Measurements from ENCODE around the gene CFAP20DC. TPM values are rescaled to one million over a fixed set of nuclear protein-coding genes. Genes with fewer than 3 reads are reported as not detected.

CFAP20DC gene
- total and polyA plus RNA-seq, 10 of the 15 experiments (the other 5 are each of a cell fraction or from before 2014, with no cell fraction given): 0.53 to 11.6 (median 2.0) TPM

- TF ChIP-seq TCF12 (IDR thresholded peaks at IDR 0.05; ENCODE audit: low read depth, low read length) (no peak), REST (IDR thresholded peaks at IDR 0.05; ENCODE audit: low read depth, low read length) (peak; percentile 60; the same call in 1 of the 2 replicates)
- in situ Hi-C loops (cut with MboI) (no loop called here), intact Hi-C loops (cut with micrococcal nuclease; ENCODE audit: unreplicated experiment) (no loop called here)
- Histone ChIP-seq H2AFZ (ENCODE audit: control insufficient read depth, low read depth, low read length) (no peak overlapping the region), H3K9ac (ENCODE audit: control insufficient read depth, insufficient read depth, low read length) (no peak overlapping the region), H3K4me2 (ENCODE audit: control insufficient read depth, insufficient read depth) (no peak overlapping the region), H3K4me3 (no peak overlapping the region), H3K27ac (ENCODE audit: control insufficient read depth, insufficient read depth) (no peak overlapping the region), H3K4me1 (ENCODE audit: control insufficient read depth, insufficient read depth, low read length) (no peaks in the 10 kb centered on the region), H3K9me3 (replicated peaks; ENCODE audit: control insufficient read depth, insufficient read depth, low read length) (no peaks in the 10 kb centered on the region), H3K27me3 (replicated peaks in 1 of 2; ENCODE audit: control insufficient read depth in 2 of 2, insufficient read depth in 2 of 2, low read length in 1 of 2) (no peaks in the 10 kb centered on the region; a peak in 1 of 4 replicates), H3K36me3 (ENCODE audit: control insufficient read depth in 2 of 2, insufficient read depth in 2 of 2, low read length in 1 of 2) (no peaks in the 10 kb centered on the region), H4K20me1 (ENCODE audit: control insufficient read depth, insufficient read depth) (no peaks in the 10 kb centered on the region), H3K79me2 (ENCODE audit: control insufficient read depth, insufficient read depth, low read length) (no peaks in the 10 kb centered on the region)
- 16% methylated on average over 4 of the region's 4 CpGs for WGBS (ENCODE audit: insufficient coverage, insufficient replicate concordance, low lambda C conversion rate, missing lambda C conversion rate)
- ChIA-PET CTCF (no interaction called here), SMC1A (ENCODE audit: uncharacterized antibody, unreplicated experiment) (no interaction called here), RAD21 (ENCODE audit: unreplicated experiment) (no interaction called here), POLR2A (interaction anchor here (0.6 kb wide), 1 partner anchor 76 kb away, joined by 3 read pairs; no protein-coding TSS in a partner anchor)
- no peak for ATAC-seq
- no peak for DNase-seq (ENCODE audit: low read depth, low spot score)
- no peak for FAIRE-seq
- no TSS peak for BruUV-seq (replicated peaks)
These were observed 301.8 kb downstream of the CFAP20DC start for GRCh38 chr3:58748024-58748423.

- H3K27ac ChIP-seq (ENCODE audit: control insufficient read depth, insufficient read depth): no peak overlapping the region
- H3K9ac ChIP-seq (ENCODE audit: control insufficient read depth, insufficient read depth, low read length): no peak overlapping the region
- H2AFZ ChIP-seq (ENCODE audit: control insufficient read depth, low read depth, low read length): no peak overlapping the region
- H4K20me1 ChIP-seq (ENCODE audit: control insufficient read depth, insufficient read depth): no peaks in the 10 kb centered on the region
- no peak for FAIRE-seq
- intact Hi-C loops (cut with micrococcal nuclease; ENCODE audit: unreplicated experiment): no loop called here
- TF ChIP-seq LARP7 (IDR thresholded peaks at IDR 0.05) (no peak), ATF7 (IDR thresholded peaks at IDR 0.05; ENCODE audit: low read depth) (no peak), ZBTB33 (IDR thresholded peaks at IDR 0.05) (no peak), HDGF (IDR thresholded peaks at IDR 0.05) (no peak), USF2 (IDR thresholded peaks at IDR 0.05; ENCODE audit: borderline replicate concordance, low read depth, low read length) (no peak), FOXM1 (IDR thresholded peaks at IDR 0.05; ENCODE audit: low read depth, low read length) (no peak), HDAC6 (IDR thresholded peaks at IDR 0.05; ENCODE audit: unreplicated experiment) (no peak), RCOR1 (conservative IDR thresholded peaks at IDR 0.05; ENCODE audit: low read depth, low read length) (no peak)
- H3K79me2 ChIP-seq (ENCODE audit: control insufficient read depth, insufficient read depth, low read length): no peaks in the 10 kb centered on the region
- in situ Hi-C loops (cut with MboI): no loop called here
- no peak overlapping the region for H3K4me2 ChIP-seq (ENCODE audit: control insufficient read depth, insufficient read depth)
- H3K4me3 ChIP-seq: no peak overlapping the region
- SMC1A ChIA-PET (ENCODE audit: uncharacterized antibody, unreplicated experiment): no interaction called here
- H3K27me3 ChIP-seq (replicated peaks in 1 of 2; ENCODE audit: control insufficient read depth in 2 of 2, insufficient read depth in 2 of 2, low read length in 1 of 2): no peaks in the 10 kb centered on the region; a peak in 1 of 4 replicates
- ATAC-seq: no peak
- BruUV-seq (replicated peaks): no TSS peak
- CTCF ChIA-PET: no interaction called here
- POLR2A ChIA-PET: no interaction called here
- RAD21 ChIA-PET (ENCODE audit: unreplicated experiment): no interaction called here
- DNase-seq (ENCODE audit: low read depth, low spot score): no peak
- 61% methylated on average over 3 of the region's 3 CpGs for WGBS (ENCODE audit: insufficient coverage, insufficient replicate concordance, low lambda C conversion rate, missing lambda C conversion rate)
- H3K9me3 ChIP-seq (replicated peaks; ENCODE audit: control insufficient read depth, insufficient read depth, low read length): no peaks in the 10 kb centered on the region
- no peaks in the 10 kb centered on the region for H3K4me1 ChIP-seq (ENCODE audit: control insufficient read depth, insufficient read depth, low read length)
- H3K36me3 ChIP-seq (ENCODE audit: control insufficient read depth in 2 of 2, insufficient read depth in 2 of 2, low read length in 1 of 2): no peaks in the 10 kb centered on the region
These were observed 303.1 kb downstream of the CFAP20DC start for GRCh38 chr3:58746758-58747157.
